CD4-positive, alpha-beta T cell (primary cell): Measurements from ENCODE around the gene SMIM5. TPM values are rescaled to one million over a fixed set of nuclear protein-coding genes. Genes with fewer than 3 reads are reported as not detected.

Experiments
- ATAC-seq: fragments of 200-7000 bp; cut with Tn5 transposase; one replicate; pipeline ENCODE4 v1.10.0; 2022; ENCODE audit warnings: mild to moderate bottlenecking; ENCODE audit not compliant: poor library complexity
- CTCF ChIA-PET: fragments of 350-600 bp; sonication (Branson Sonifier 250); formaldehyde crosslinking; loops from one replicate; lab custom pipeline; 2021; ENCODE audit warnings: antibody characterized with exemption, inconsistent platforms; lab: Charles Lee
- POLR2A ChIA-PET: fragments of 350-600 bp; sonication (Branson Sonifier 250); formaldehyde crosslinking; loops from one replicate; lab custom pipeline; 2021; ENCODE audit warnings: antibody characterized with exemption, inconsistent platforms; lab: Charles Lee
- DNase-seq, 14 experiments: peaks; one replicate each; pipeline ENCODE4 v3.0.0-alpha.2; 2013 to 2020; ENCODE audit warnings: mixed read lengths in 2 of 14
- H3K27ac ChIP-seq, 2 donors: one replicate each; pipeline versions ENCODE4 v1.5.1 to v1.7.0; 2013; ENCODE audit warnings: low read length in 2 of 2, low read depth in 1 of 2, mild to moderate bottlenecking in 1 of 2
- H3K27me3 ChIP-seq, 2 experiments: 1 replicate in 1 of 2; 2 replicates in 1 of 2; pipeline versions ENCODE4 v1.6.1 to v1.7.0; 2013; ENCODE audit warnings: low read length in 2 of 2, control low read depth in 1 of 2, mild to moderate bottlenecking in 1 of 2, moderate library complexity in 1 of 2; ENCODE audit not compliant: insufficient read depth in 2 of 2, control insufficient read depth in 1 of 2
- H3K36me3 ChIP-seq: one replicate; pipeline ENCODE4 v1.6.1; 2013; ENCODE audit warnings: low read length, control low read depth; ENCODE audit not compliant: insufficient read depth
- H3K4me1 ChIP-seq: one replicate; pipeline ENCODE4 v1.6.1; 2013; ENCODE audit warnings: low read length, control low read depth; ENCODE audit not compliant: insufficient read depth
- H3K4me3 ChIP-seq: one replicate; pipeline ENCODE4 v1.5.1; 2013; ENCODE audit warnings: mild to moderate bottlenecking, low read length, moderate library complexity
- H3K9me3 ChIP-seq, 2 experiments: 1 replicate in 1 of 2; 2 replicates in 1 of 2; pipeline versions ENCODE4 v1.6.1 to v1.7.0; 2013; ENCODE audit warnings: low read length in 2 of 2, mild to moderate bottlenecking in 2 of 2, control low read depth in 1 of 2, moderate library complexity in 1 of 2; ENCODE audit not compliant: control insufficient read depth in 1 of 2, insufficient read depth in 1 of 2
- H3K27ac Mint-ChIP-seq: one replicate; pipeline ENCODE4 v1.8.0; 2020; ENCODE audit warnings: mixed read lengths
- H3K27me3 Mint-ChIP-seq: one replicate; pipeline ENCODE4 v1.8.0; 2021; ENCODE audit warnings: mixed read lengths
- H3K36me3 Mint-ChIP-seq: one replicate; pipeline ENCODE4 v1.8.0; 2021; ENCODE audit warnings: low read depth, mixed read lengths
- H3K4me1 Mint-ChIP-seq: one replicate; pipeline ENCODE4 v1.8.0; 2021; ENCODE audit warnings: low read depth, mixed read lengths
- H3K4me3 Mint-ChIP-seq: one replicate; pipeline ENCODE4 v1.8.0; 2020; ENCODE audit warnings: mild to moderate bottlenecking, mixed read lengths
- H3K9me3 Mint-ChIP-seq: one replicate; pipeline ENCODE4 v1.8.0; 2020; ENCODE audit warnings: mixed read lengths
- CTCF ChIP-seq: fragments of 200-600 bp; IDR thresholded peaks from one replicate; pipeline ENCODE4 v1.8.0; 2022; ENCODE audit warnings: antibody characterized with exemption, mild to moderate bottlenecking
- intact Hi-C, 2 experiments: fragments of 100-400 bp; cut with DNase I in 1 of 2; cut with micrococcal nuclease in 1 of 2; formaldehyde crosslinking; loops; one replicate each; pipeline versions ENCODE4 v1.15.1 to v1.9.0; 2023 to 2025; cut with DNase I, micrococcal nuclease
- total RNA-seq, 174 experiments: library from RNA in 2 of 174; stranded (reverse) in 2 of 174; gene quantifications; one replicate each; pipeline ENCODE4 v1.2.3 and lab custom pipeline; 2021 to 2026

Gene SMIM5
- total RNA-seq, 2 experiments from 2014 or later, result 0.75 to 1.3 TPM

- POLR2A ChIA-PET, result no interaction called here
Measured at GRCh38 chr17:75610103-75610984, 22.9 kb upstream of the SMIM5 start.

GRCh38 chr17:75611851-75612429 is 21.3 kb upstream of the SMIM5 start:
- no peaks in the 10 kb centered on the region for H3K36me3 ChIP-seq
- no peak overlapping the region for H3K27ac ChIP-seq
- no peaks in the 10 kb centered on the region for H3K27me3 Mint-ChIP-seq
- CTCF ChIA-PET, result no interaction called here
- TF ChIP-seq CTCF, result no peak
- no peaks in the 10 kb centered on the region for H3K4me1 Mint-ChIP-seq
- H3K36me3 Mint-ChIP-seq, result no peaks in the 10 kb centered on the region
- H3K27me3 ChIP-seq, result no peaks in the 10 kb centered on the region
- H3K9me3 ChIP-seq, result no peaks in the 10 kb centered on the region
- ATAC-seq (no peak), DNase-seq (no peak)
- POLR2A ChIA-PET, result no interaction called here
- no peaks in the 10 kb centered on the region for H3K9me3 Mint-ChIP-seq
- H3K4me3 ChIP-seq, result no peak overlapping the region
- no peaks in the 10 kb centered on the region for H3K4me1 ChIP-seq
- intact Hi-C loops, result no loop called here
- no peak overlapping the region for H3K4me3 Mint-ChIP-seq
- H3K27ac Mint-ChIP-seq, result no peak overlapping the region

More at GRCh38 chr17:75610103-75610984, 22.9 kb upstream of the SMIM5 start:
- no peaks in the 10 kb centered on the region for H3K9me3 ChIP-seq
- DNase-seq, result no peak
- TF ChIP-seq CTCF, result no peak
- no peaks in the 10 kb centered on the region for H3K4me1 Mint-ChIP-seq
- H3K27me3 ChIP-seq, result no peaks in the 10 kb centered on the region
- H3K36me3 Mint-ChIP-seq, result no peaks in the 10 kb centered on the region
- H3K4me1 ChIP-seq, result no peaks in the 10 kb centered on the region
- CTCF ChIA-PET, result interaction anchor here (1.2 kb wide), 1 partner anchor 9 kb away, joined by 4 read pairs; no protein-coding TSS in a partner anchor
- no peak overlapping the region for H3K4me3 Mint-ChIP-seq
- no peak for ATAC-seq
- no peak overlapping the region for H3K4me3 ChIP-seq
- no peak overlapping the region for H3K27ac ChIP-seq
- H3K36me3 ChIP-seq, result no peaks in the 10 kb centered on the region
- intact Hi-C loops, result no loop called here
- no peaks in the 10 kb centered on the region for H3K27me3 Mint-ChIP-seq
- H3K27ac Mint-ChIP-seq, result no peak overlapping the region
- no peaks in the 10 kb centered on the region for H3K9me3 Mint-ChIP-seq

- no peaks in the 10 kb centered on the region for H3K9me3 Mint-ChIP-seq
- Histone ChIP-seq H3K27ac (no peak overlapping the region), H3K36me3 (no peaks in the 10 kb centered on the region), H3K4me1 (no peaks in the 10 kb centered on the region), H3K4me3 (no peak overlapping the region), H3K9me3 (no peaks in the 10 kb centered on the region), H3K27me3 (no peaks in the 10 kb centered on the region)
- H3K4me3 Mint-ChIP-seq, result no peak overlapping the region
- ChIA-PET CTCF (no interaction called here), POLR2A (no interaction called here)
- no peak for TF ChIP-seq CTCF
- no peaks in the 10 kb centered on the region for H3K27me3 Mint-ChIP-seq
- DNase-seq (no peak), ATAC-seq (no peak)
- H3K4me1 Mint-ChIP-seq, result no peaks in the 10 kb centered on the region
- intact Hi-C loops, result no loop called here
- H3K27ac Mint-ChIP-seq, result no peak overlapping the region
- no peaks in the 10 kb centered on the region for H3K36me3 Mint-ChIP-seq
Measured at GRCh38 chr17:75612906-75613626, 20.2 kb upstream of the SMIM5 start.
